Liver (tissue), 9 donors: Measurements from ENCODE around the gene GABRD. TPM values are rescaled to one million over a fixed set of nuclear protein-coding genes. Genes with fewer than 3 reads are reported as not detected.

ENCODE experiments used
- DNase-seq: peaks from one replicate; pipeline ENCODE4 v3.0.0-alpha.2; 2017; ENCODE audit warnings: low spot score
- H3K27ac ChIP-seq, 2 donors: one replicate each; pipeline ENCODE4 v1.7.0; 2013; ENCODE audit warnings: inconsistent platforms in 2 of 2, low read length in 2 of 2, control low read depth in 1 of 2, low read depth in 1 of 2, mild to moderate bottlenecking in 1 of 2
- H3K27me3 ChIP-seq, 4 donors: one replicate each; pipeline versions ENCODE4 v1.6.1 to v1.7.0; 2013; ENCODE audit warnings: low read length in 3 of 4, inconsistent platforms in 1 of 4, mild to moderate bottlenecking in 1 of 4, moderate library complexity in 1 of 4; ENCODE audit not compliant: control insufficient read depth in 4 of 4, insufficient read depth in 4 of 4
- H3K36me3 ChIP-seq, 4 donors: one replicate each; pipeline versions ENCODE4 v1.6.1 to v1.7.0; 2013; ENCODE audit warnings: low read length in 3 of 4, mild to moderate bottlenecking in 3 of 4, low read depth in 1 of 4, moderate library complexity in 1 of 4; ENCODE audit not compliant: control insufficient read depth in 4 of 4, insufficient read depth in 3 of 4
- H3K4me1 ChIP-seq, 4 donors: one replicate each; pipeline versions ENCODE4 v1.6.1 to v1.7.0; 2013; ENCODE audit warnings: low read length in 3 of 4, mild to moderate bottlenecking in 3 of 4, moderate library complexity in 1 of 4; ENCODE audit not compliant: control insufficient read depth in 4 of 4, insufficient read depth in 4 of 4
- H3K4me3 ChIP-seq, 3 donors: one replicate each; pipeline versions ENCODE4 v1.6.1 to v1.7.0; 2013; ENCODE audit warnings: low read length in 3 of 3, control low read depth in 1 of 3, low read depth in 1 of 3, mild to moderate bottlenecking in 1 of 3
- H3K9ac ChIP-seq, 2 donors: one replicate each; pipeline ENCODE4 v1.7.0; 2013; ENCODE audit warnings: low read length in 2 of 2, mild to moderate bottlenecking in 2 of 2, moderate library complexity in 2 of 2, control low read depth in 1 of 2, low read depth in 1 of 2
- H3K9me3 ChIP-seq, 4 donors: one replicate each; pipeline versions ENCODE4 v1.6.1 to v1.7.0; 2013; ENCODE audit warnings: low read length in 3 of 4; ENCODE audit not compliant: control insufficient read depth in 4 of 4
- ATF3 ChIP-seq: IDR thresholded peaks from 2 replicates; pipeline ENCODE4 v1.6.1; 2016; ENCODE audit warnings: antibody characterized with exemption
- CTCF ChIP-seq: fragments of 150-350 bp; IDR thresholded peaks from 2 replicates; pipeline ENCODE4 v1.5.1; 2017; ENCODE audit warnings: improper control_type of control experiment, low read depth, low read length; ENCODE audit not compliant: missing input control
- EGR1 ChIP-seq, 2 donors: IDR thresholded peaks; 2 replicates each; pipeline ENCODE4 v1.6.1; 2016 to 2018; ENCODE audit warnings: antibody characterized with exemption in 2 of 2, low read depth in 2 of 2
- GABPA ChIP-seq, 2 donors: IDR thresholded peaks in 1 of 2; conservative IDR thresholded peaks in 1 of 2; 2 replicates each; pipeline ENCODE4 v1.6.1; 2016; ENCODE audit warnings: antibody characterized with exemption in 2 of 2, mild to moderate bottlenecking in 1 of 2, moderate library complexity in 1 of 2
- HNF4G ChIP-seq: IDR thresholded peaks from 2 replicates; pipeline ENCODE4 v1.6.1; 2016; ENCODE audit warnings: antibody characterized with exemption
- JUND ChIP-seq, 2 donors: IDR thresholded peaks; 2 replicates each; pipeline ENCODE4 v1.6.1; 2016; ENCODE audit warnings: antibody characterized with exemption in 2 of 2
- MAX ChIP-seq: IDR thresholded peaks from 2 replicates; pipeline ENCODE4 v1.6.1; 2016; ENCODE audit warnings: antibody characterized with exemption
- RAD21 ChIP-seq, 2 donors: IDR thresholded peaks; 2 replicates each; pipeline ENCODE4 v1.6.1; 2016; ENCODE audit warnings: antibody characterized with exemption in 2 of 2, mild to moderate bottlenecking in 2 of 2
- REST ChIP-seq: IDR thresholded peaks from 2 replicates; pipeline ENCODE4 v1.6.1; 2016; ENCODE audit warnings: antibody characterized with exemption, mild to moderate bottlenecking
- RXRA ChIP-seq, 2 donors: IDR thresholded peaks; 2 replicates each; pipeline ENCODE4 v1.6.1; 2017 to 2018; ENCODE audit warnings: antibody characterized with exemption in 2 of 2, mild to moderate bottlenecking in 1 of 2
- SP1 ChIP-seq: IDR thresholded peaks from 2 replicates; pipeline ENCODE4 v1.6.1; 2018; ENCODE audit warnings: antibody characterized with exemption, mild to moderate bottlenecking
- TAF1 ChIP-seq: conservative IDR thresholded peaks from 2 replicates; pipeline ENCODE4 v1.6.1; 2016; ENCODE audit warnings: antibody characterized with exemption, mild to moderate bottlenecking
- YY1 ChIP-seq: IDR thresholded peaks from 2 replicates; pipeline ENCODE4 v1.6.1; 2016; ENCODE audit warnings: antibody characterized with exemption, mild to moderate bottlenecking
- WGBS: extraction: QIAGEN DNeasy Blood & Tissue Kit; methylation state at CpG from one replicate; pipeline ENCODE4 v1.1.7; 2013; 5-methylcytosine and 5-hydroxymethylcytosine counted together
- polyA plus RNA-seq, 2 donors: library from polyadenylated mRNA; stranded (reverse) in 1 of 2; unstranded in 1 of 2; fragments of 200-250 nt in 1 of 2; fragments of >200 nt in 1 of 2; fragmentation: Nextera tagmentation in 1 of 2; extraction: Ambion mirVana in 1 of 2; gene quantifications; one replicate each; pipeline versions ENCODE4 v1.2.1 to v1.2.3, GENCODE V29; 2013 to 2015
- total RNA-seq, 2 donors: library from RNA; depleted of rRNA; stranded (reverse); fragments of >200 nt; gene quantifications; one replicate each; pipeline ENCODE4 v1.2.3, GENCODE V29; 2014
- TF ChIP-seq, protein P1 (sequence below): IDR thresholded peaks from 2 replicates; pipeline ENCODE4 v1.6.1; 2016; ENCODE audit warnings: antibody characterized with exemption
- donor health status: healthy.
- donor health status: healthy.
- donor health status: healthy.
- donor health status: healthy.
- donor health status: healthy.

GABRD gene
- total and polyA plus RNA-seq, 4 donors: 0.29 TPM; not detected in 3

GRCh38 chr1:2072109-2072806 is 53.1 kb downstream of the GABRD start:
- H3K27me3 ChIP-seq: no peaks in the 10 kb centered on the region
- H3K4me1 ChIP-seq: no peaks in the 10 kb centered on the region
- peaks cover 0 to 7% (median 5%) of the 10 kb centered on the region in 4 donors for H3K9me3 ChIP-seq
- WGBS: 84% methylated on average over 25 of the region's 25 CpGs
- peaks cover 4 to 16% (median 5%) of the 10 kb centered on the region in 4 donors for H3K36me3 ChIP-seq
- H3K27ac ChIP-seq: no peak overlapping the region
- no peak overlapping the region for H3K9ac ChIP-seq
- no peak overlapping the region for H3K4me3 ChIP-seq
- TF ChIP-seq RAD21 (IDR thresholded peaks at IDR 0.05) (no peak), SP1 (no peak), JUND (IDR thresholded peaks at IDR 0.05) (no peak), CTCF (no peak), MAX (no peak), ATF3 (no peak), GABPA (IDR thresholded peaks at IDR 0.05 in 1 of 2, conservative IDR thresholded peaks at IDR 0.05 in 1 of 2) (no peak), HNF4G (no peak), REST (no peak)
- TF ChIP-seq, protein P1, sequence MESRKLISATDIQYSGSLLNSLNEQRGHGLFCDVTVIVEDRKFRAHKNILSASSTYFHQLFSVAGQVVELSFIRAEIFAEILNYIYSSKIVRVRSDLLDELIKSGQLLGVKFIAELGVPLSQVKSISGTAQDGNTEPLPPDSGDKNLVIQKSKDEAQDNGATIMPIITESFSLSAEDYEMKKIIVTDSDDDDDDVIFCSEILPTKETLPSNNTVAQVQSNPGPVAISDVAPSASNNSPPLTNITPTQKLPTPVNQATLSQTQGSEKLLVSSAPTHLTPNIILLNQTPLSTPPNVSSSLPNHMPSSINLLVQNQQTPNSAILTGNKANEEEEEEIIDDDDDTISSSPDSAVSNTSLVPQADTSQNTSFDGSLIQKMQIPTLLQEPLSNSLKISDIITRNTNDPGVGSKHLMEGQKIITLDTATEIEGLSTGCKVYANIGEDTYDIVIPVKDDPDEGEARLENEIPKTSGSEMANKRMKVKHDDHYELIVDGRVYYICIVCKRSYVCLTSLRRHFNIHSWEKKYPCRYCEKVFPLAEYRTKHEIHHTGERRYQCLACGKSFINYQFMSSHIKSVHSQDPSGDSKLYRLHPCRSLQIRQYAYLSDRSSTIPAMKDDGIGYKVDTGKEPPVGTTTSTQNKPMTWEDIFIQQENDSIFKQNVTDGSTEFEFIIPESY: no peak
- DNase-seq: no peak

- WGBS: 95% methylated on average over 14 of the region's 14 CpGs
- TF ChIP-seq SP1: no peak
- no peak for TF ChIP-seq ATF3
- TF ChIP-seq, protein P1: no peak
- no peak for TF ChIP-seq RXRA (IDR thresholded peaks at IDR 0.05)
- TF ChIP-seq EGR1 (IDR thresholded peaks at IDR 0.05; ENCODE audit: low read depth in 2 of 2): no peak
- TF ChIP-seq CTCF: no peak
- no peak for TF ChIP-seq TAF1
- no peak for TF ChIP-seq JUND (IDR thresholded peaks at IDR 0.05)
- TF ChIP-seq YY1: no peak
- TF ChIP-seq MAX: no peak
Measured at GRCh38 chr1:2072891-2073290, 53.7 kb downstream of the GABRD start.

More at GRCh38 chr1:2072891-2073290, 53.7 kb downstream of the GABRD start:
- peaks cover 5 to 21% (median 7%) of the 10 kb centered on the region in 4 donors for H3K36me3 ChIP-seq
- no peaks in the 10 kb centered on the region for H3K27me3 ChIP-seq
- H3K9me3 ChIP-seq: peaks cover under 1 to 12% (median 8%) of the 10 kb centered on the region in 4 donors
- H3K4me1 ChIP-seq: no peaks in the 10 kb centered on the region
- H3K27ac ChIP-seq: no peak overlapping the region
- no peak overlapping the region for H3K9ac ChIP-seq
- DNase-seq: no peak
- no peak overlapping the region for H3K4me3 ChIP-seq
